ENCODE results near the gene HMCN2.

Gene HMCN2

GRCh38 chr9:130366888-130367550 lies 101.5 kb downstream of the HMCN2 start:
- DNase-seq (ENCODE audit: low read depth), result no peak
- H3K4me3 ChIP-seq (ENCODE audit: control insufficient read depth, low read depth, low read length), result no peak overlapping the region
- no peak for TF ChIP-seq CTCF (conservative IDR thresholded peaks at IDR 0.05; ENCODE audit: control insufficient read depth, insufficient read depth, low read depth, low read length)

GRCh38 chr9:130368631-130369103 lies 103.1 kb downstream of the HMCN2 start:
- no peak for TF ChIP-seq CTCF (conservative IDR thresholded peaks at IDR 0.05; ENCODE audit: control insufficient read depth, insufficient read depth, low read depth, low read length)
- DNase-seq (ENCODE audit: low read depth), result no peak
- H3K4me3 ChIP-seq (ENCODE audit: control insufficient read depth, low read depth, low read length), result no peak overlapping the region

- no peak for TF ChIP-seq CTCF (conservative IDR thresholded peaks at IDR 0.05; ENCODE audit: control insufficient read depth, insufficient read depth, low read depth, low read length)
- DNase-seq (ENCODE audit: low read depth), result no peak
- H3K4me3 ChIP-seq (ENCODE audit: control insufficient read depth, low read depth, low read length), result no peak overlapping the region
Measured at GRCh38 chr9:130370226-130370625, 104.7 kb downstream of the HMCN2 start.

GRCh38 chr9:130371196-130371966 lies 105.8 kb downstream of the HMCN2 start:
- no peak for DNase-seq (ENCODE audit: low read depth)
- TF ChIP-seq CTCF (conservative IDR thresholded peaks at IDR 0.05; ENCODE audit: control insufficient read depth, insufficient read depth, low read depth, low read length), result no peak
- no peak overlapping the region for H3K4me3 ChIP-seq (ENCODE audit: control insufficient read depth, low read depth, low read length)

GRCh38 chr9:130372057-130372456 lies 106.5 kb downstream of the HMCN2 start:
- no peak for DNase-seq (ENCODE audit: low read depth)
- no peak overlapping the region for H3K4me3 ChIP-seq (ENCODE audit: control insufficient read depth, low read depth, low read length)
- no peak for TF ChIP-seq CTCF (conservative IDR thresholded peaks at IDR 0.05; ENCODE audit: control insufficient read depth, insufficient read depth, low read depth, low read length)

GRCh38 chr9:130373679-130374325 lies 108.2 kb downstream of the HMCN2 start:
- no peak for TF ChIP-seq CTCF (conservative IDR thresholded peaks at IDR 0.05; ENCODE audit: control insufficient read depth, insufficient read depth, low read depth, low read length)
- no peak overlapping the region for H3K4me3 ChIP-seq (ENCODE audit: control insufficient read depth, low read depth, low read length)
- no peak for DNase-seq (ENCODE audit: low read depth)

Data from fibroblast of mammary gland (primary cell).